BLaER1 (cell line): ENCODE measurements around the gene PLCL2.

Experiments
- H3K27ac ChIP-seq: shearing (Covaris generic); formaldehyde crosslinking; 2 replicates; pipeline ENCODE4 v1.8.1; 2022
- H3K27me3 ChIP-seq: shearing (Covaris generic); formaldehyde crosslinking; 2 replicates; pipeline ENCODE4 v1.8.1; 2022
- H3K36me3 ChIP-seq: shearing (Covaris generic); formaldehyde crosslinking; 2 replicates; pipeline ENCODE4 v1.8.1; 2022
- H3K4me1 ChIP-seq: shearing (Covaris generic); formaldehyde crosslinking; 2 replicates; pipeline ENCODE4 v1.8.1; 2022
- H3K4me2 ChIP-seq: shearing (Covaris generic); formaldehyde crosslinking; 2 replicates; pipeline ENCODE4 v1.8.1; 2022
- H3K4me3 ChIP-seq: shearing (Covaris generic); formaldehyde crosslinking; 2 replicates; pipeline ENCODE4 v1.8.1; 2022
- H3K9ac ChIP-seq: shearing (Covaris generic); formaldehyde crosslinking; 2 replicates; pipeline ENCODE4 v1.8.1; 2022
- H3K9me3 ChIP-seq: shearing (Covaris generic); formaldehyde crosslinking; 2 replicates; pipeline ENCODE4 v1.8.1; 2022
- H4K20me1 ChIP-seq: shearing (Covaris generic); formaldehyde crosslinking; 2 replicates; pipeline ENCODE4 v1.8.1; 2022
- Cebpa-rat ChIP-seq: shearing (Covaris generic); IDR thresholded peaks from 2 replicates; pipeline ENCODE4 v1.8.1; 2022

The PLCL2 gene

DNA sequence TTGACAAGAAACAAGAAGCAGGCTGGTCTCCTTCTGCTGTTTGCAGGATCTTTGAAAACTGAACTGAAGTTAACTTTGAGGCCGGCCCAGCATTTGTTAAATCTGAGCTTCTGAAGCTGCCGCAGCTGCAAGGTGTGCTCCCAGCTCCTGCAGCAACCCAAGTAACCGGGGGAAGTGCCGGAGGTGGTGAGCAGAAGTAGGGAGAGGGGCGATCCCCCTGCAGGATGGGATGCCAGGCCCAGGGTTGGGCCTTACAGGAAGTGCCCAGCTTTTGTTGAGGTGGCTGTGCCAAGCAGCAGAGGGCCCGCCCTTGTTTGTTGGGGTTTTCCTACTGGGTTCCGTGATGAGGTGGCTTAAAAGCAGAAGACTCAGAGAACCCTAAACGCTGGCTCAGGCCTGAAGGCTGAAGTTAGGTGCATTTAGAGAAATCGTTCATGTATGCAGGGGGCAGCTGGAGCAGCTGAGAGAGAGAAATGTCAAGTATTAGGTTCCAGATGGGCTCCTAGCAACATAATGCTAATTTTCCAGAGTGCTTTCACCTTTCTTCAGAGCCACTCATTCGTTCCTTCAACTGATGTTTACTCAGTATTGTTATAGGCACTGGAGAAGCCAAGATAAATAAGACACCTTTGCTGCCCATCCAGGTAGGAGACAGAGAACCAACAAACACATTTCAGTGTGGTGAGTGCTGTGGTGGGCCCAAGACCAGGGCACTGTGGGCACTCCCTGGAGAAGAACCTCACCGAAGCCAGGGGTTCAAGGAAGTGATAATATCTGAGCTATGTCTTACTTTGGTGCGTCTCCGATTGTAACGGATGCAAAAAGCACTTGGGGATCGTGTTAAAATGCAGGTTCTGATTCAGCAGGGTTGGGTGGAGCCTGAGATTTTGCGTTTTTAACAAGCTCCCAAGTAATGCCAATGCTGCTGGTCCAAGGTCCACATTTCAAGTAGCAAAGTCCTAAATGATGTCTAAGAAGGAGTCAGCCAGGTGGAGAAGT, 42.2 kb upstream of the PLCL2 start:
- Histone ChIP-seq H3K36me3 (no peaks in the 10 kb centered on the region), H3K9me3 (no peaks in the 10 kb centered on the region), H3K9ac (peak overlapping the region; percentile 43), H3K4me1 (peaks cover 44% of the 10 kb centered on the region), H4K20me1 (no peaks in the 10 kb centered on the region), H3K4me2 (peak overlapping the region; percentile 68), H3K27ac (peak overlapping the region; percentile 54), H3K4me3 (no peak overlapping the region), H3K27me3 (no peaks in the 10 kb centered on the region)
- no peak for TF ChIP-seq Cebpa-rat

DNA sequence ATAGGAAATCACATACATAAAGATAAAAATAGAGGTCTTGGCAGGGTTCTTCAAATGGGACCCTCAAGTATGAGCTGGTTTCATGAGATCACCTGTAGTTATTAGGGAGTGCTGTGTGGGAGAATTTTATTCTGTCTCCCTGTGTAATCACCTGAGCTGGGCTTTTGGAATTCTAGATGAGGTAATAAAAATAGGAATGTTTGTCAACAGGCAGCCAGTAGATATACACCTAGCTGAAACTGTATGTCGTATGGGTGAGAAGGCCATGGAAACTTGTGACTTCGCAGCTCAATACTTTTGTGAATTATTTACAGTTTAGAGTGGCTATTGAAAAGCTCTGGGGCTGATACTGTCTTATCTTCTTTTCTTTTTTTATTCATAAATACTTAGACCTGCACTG, 40.5 kb upstream of the PLCL2 start:
- no peak overlapping the region for H3K4me3 ChIP-seq
- no peaks in the 10 kb centered on the region for H4K20me1 ChIP-seq
- no peak for TF ChIP-seq Cebpa-rat
- H3K27me3 ChIP-seq: no peaks in the 10 kb centered on the region
- no peak overlapping the region for H3K4me2 ChIP-seq
- peaks cover 32% of the 10 kb centered on the region for H3K4me1 ChIP-seq
- no peaks in the 10 kb centered on the region for H3K9me3 ChIP-seq
- H3K36me3 ChIP-seq: no peaks in the 10 kb centered on the region
- H3K27ac ChIP-seq: no peak overlapping the region
- H3K9ac ChIP-seq: no peak overlapping the region

DNA sequence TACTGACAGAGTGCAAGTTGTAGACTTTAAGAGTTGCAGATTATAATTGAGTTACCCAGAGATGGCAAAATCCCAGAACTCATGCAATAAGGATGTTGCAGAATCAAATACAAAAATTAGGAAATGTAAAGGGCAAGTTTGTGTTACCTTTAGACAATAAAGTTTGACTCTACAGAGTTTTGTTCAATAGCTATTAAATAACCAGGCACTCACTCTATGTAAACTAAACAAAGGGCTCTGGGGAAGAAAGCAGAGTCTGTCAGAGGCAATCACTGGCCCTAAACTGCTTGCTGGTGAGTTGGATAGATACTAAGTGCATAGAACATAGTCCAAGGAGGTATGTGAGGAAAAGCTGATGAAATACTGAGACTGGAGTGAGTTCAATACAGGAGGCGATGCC, 40.0 kb upstream of the PLCL2 start:
- no peaks in the 10 kb centered on the region for H3K36me3 ChIP-seq
- H4K20me1 ChIP-seq: no peaks in the 10 kb centered on the region
- H3K4me1 ChIP-seq: peaks cover 38% of the 10 kb centered on the region
- H3K4me2 ChIP-seq: no peak overlapping the region
- TF ChIP-seq Cebpa-rat: no peak
- no peaks in the 10 kb centered on the region for H3K9me3 ChIP-seq
- H3K9ac ChIP-seq: no peak overlapping the region
- no peaks in the 10 kb centered on the region for H3K27me3 ChIP-seq
- no peak overlapping the region for H3K4me3 ChIP-seq
- H3K27ac ChIP-seq: no peak overlapping the region

DNA sequence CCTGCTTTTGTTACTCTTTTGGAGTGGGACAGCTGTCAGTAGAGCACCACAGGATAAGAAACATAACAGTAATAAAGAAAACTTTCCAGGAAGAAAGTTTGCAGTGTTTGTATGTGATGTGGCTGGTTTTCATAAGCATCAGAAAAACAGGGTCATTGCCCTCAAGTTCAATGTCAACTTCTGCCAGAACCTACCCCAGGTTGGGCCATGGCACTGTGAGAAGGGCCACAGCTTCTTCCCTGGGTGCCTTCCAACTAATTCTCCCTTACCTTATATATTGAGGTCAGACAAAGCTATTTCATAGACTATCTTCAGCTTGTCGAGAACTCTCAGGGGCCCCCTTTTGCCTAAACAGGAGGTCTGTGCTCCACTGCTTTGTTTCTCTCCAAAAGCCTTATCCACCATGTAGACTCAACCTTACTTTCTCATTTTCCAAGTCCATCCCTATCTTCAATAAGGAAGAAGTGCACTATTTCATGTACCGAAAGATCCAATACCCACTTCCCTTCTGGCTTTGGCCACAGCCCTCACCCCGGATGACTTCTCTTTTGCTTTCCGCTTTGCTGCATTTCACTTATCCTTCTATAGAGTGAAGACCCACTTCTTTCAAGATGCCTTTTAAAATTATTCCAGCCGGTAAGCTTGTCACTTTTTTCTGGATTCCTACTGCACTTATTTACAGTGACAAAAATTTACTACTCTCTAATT, 38.2 kb upstream of the PLCL2 start:
- Histone ChIP-seq H3K36me3 (no peaks in the 10 kb centered on the region), H3K4me2 (peak overlapping the region; percentile 13; the same call in 1 of the 2 replicates), H3K4me1 (peaks cover 33% of the 10 kb centered on the region), H3K27ac (no peak overlapping the region), H3K9me3 (no peaks in the 10 kb centered on the region), H4K20me1 (no peaks in the 10 kb centered on the region), H3K27me3 (no peaks in the 10 kb centered on the region), H3K4me3 (no peak overlapping the region), H3K9ac (no peak overlapping the region)
- TF ChIP-seq Cebpa-rat: no peak

DNA sequence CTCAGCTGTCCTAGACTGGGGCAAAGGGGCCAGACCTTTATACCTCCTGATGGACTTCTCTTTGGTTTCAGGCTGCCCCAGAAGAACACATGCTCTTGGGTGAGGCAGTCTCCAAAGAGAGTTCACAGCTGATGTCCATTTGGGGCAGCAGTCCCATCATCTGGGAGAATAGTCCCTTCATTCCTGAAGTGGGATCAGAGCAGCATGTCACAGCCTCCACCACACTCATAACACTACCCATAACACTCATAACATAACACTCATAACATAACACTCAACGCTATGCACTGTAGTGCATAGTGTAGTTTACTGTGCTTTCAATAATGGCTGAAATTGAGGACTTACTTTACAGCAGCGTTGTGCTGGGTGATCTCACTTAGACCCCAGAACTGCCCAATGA, 36.7 kb upstream of the PLCL2 start:
- peaks cover 18% of the 10 kb centered on the region for H3K4me1 ChIP-seq
- H3K4me2 ChIP-seq: no peak overlapping the region
- no peaks in the 10 kb centered on the region for H3K27me3 ChIP-seq
- no peak overlapping the region for H3K9ac ChIP-seq
- H3K4me3 ChIP-seq: no peak overlapping the region
- no peak overlapping the region for H3K27ac ChIP-seq
- H4K20me1 ChIP-seq: no peaks in the 10 kb centered on the region
- H3K9me3 ChIP-seq: no peaks in the 10 kb centered on the region
- H3K36me3 ChIP-seq: no peaks in the 10 kb centered on the region
- TF ChIP-seq Cebpa-rat: no peak

DNA sequence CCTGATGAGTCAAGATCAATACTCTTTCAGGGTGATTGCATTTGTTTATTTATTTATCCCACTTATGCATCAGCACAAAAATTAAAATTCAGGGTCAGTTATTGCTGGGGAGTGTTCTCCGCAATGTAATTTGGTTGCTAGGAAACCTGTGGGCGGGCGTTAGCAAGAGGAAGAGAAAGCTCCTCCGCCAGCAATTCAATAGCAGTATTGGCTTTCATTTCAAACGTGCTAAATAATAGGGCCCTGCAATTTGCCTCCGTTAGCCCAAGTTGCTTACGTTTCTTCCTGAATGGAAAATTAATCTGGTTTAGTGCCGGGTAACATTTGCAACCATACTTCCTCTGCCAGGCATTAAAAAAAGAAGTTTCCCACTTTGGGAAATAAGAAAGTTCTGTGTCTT, 35.5 kb upstream of the PLCL2 start:
- peak overlapping the region; percentile 49 for H3K4me2 ChIP-seq
- no peaks in the 10 kb centered on the region for H3K27me3 ChIP-seq
- no peaks in the 10 kb centered on the region for H3K36me3 ChIP-seq
- no peak overlapping the region for H3K9ac ChIP-seq
- H3K4me3 ChIP-seq: no peak overlapping the region
- no peak for TF ChIP-seq Cebpa-rat
- no peaks in the 10 kb centered on the region for H3K9me3 ChIP-seq
- H3K27ac ChIP-seq: no peak overlapping the region
- no peaks in the 10 kb centered on the region for H4K20me1 ChIP-seq
- peaks cover 17% of the 10 kb centered on the region for H3K4me1 ChIP-seq

DNA sequence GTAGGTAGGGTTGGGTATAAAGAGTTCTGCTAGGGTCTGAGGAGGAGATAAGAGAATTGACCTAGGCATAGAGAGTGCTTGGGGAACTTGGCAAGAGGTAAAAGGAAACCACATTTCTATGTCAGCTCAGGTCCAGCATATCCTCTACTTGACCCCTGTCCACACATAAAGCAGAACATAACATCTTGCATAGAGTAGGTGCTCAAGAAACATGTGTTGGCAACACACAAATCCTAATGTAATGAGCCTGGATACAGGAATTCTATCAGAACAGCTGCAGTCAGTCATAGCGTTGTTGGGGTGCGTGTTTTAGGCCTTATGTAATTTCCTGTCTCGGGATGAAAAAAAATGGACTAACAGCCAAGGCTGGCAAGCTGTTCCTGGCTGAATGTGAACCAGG, 35.0 kb upstream of the PLCL2 start:
- Histone ChIP-seq H3K36me3 (no peaks in the 10 kb centered on the region), H3K9ac (no peak overlapping the region), H3K4me2 (peak overlapping the region; percentile 49), H3K4me3 (no peak overlapping the region), H3K27ac (no peak overlapping the region), H3K27me3 (no peaks in the 10 kb centered on the region), H3K9me3 (no peaks in the 10 kb centered on the region), H3K4me1 (peaks cover 17% of the 10 kb centered on the region), H4K20me1 (no peaks in the 10 kb centered on the region)
- TF ChIP-seq Cebpa-rat: no peak

DNA sequence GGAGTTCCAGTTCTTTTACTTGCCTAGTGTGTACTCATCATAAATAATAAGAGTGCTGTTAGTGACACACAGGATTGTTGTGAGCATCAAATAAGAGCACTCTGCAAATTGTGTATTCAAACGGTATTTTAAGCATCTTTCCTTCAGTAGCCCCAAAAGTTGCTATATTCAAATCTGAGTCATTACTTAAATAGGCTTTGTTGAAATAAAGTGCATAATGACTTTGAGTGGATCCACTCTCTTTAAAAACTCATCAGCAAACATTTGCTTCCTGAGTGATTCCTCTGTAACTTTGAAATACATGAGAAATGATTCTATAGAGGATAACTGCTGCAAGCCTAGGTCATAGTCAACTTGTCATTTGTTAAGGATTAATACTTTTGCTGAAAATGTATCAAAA, 29.3 kb upstream of the PLCL2 start:
- no peaks in the 10 kb centered on the region for H3K36me3 ChIP-seq
- H3K27ac ChIP-seq: no peak overlapping the region
- no peak overlapping the region for H3K4me3 ChIP-seq
- no peaks in the 10 kb centered on the region for H3K9me3 ChIP-seq
- H3K4me1 ChIP-seq: no peaks in the 10 kb centered on the region
- H3K9ac ChIP-seq: no peak overlapping the region
- no peaks in the 10 kb centered on the region for H3K27me3 ChIP-seq
- TF ChIP-seq Cebpa-rat: no peak
- H4K20me1 ChIP-seq: no peaks in the 10 kb centered on the region
- H3K4me2 ChIP-seq: no peak overlapping the region

DNA sequence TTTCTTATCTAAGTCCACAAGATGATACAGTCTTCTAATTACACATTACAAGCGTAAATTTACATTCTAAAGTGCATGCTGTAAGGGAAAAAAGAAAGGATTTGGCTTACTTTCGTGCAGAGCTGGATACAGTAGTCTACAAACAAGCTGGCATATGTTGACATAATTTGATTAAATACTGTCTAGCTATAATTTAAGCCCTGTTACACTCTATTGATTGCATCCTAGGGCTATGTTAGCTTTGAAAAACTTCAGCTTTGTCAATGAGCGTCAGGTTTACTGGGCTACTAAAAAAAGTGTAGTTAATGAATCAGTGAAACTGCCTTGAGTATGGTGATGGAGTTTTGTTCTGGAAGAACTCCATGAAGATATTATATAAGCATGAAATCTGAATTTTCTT, 24.5 kb upstream of the PLCL2 start:
- Histone ChIP-seq H3K4me2 (no peak overlapping the region), H3K27me3 (no peaks in the 10 kb centered on the region), H4K20me1 (no peaks in the 10 kb centered on the region), H3K4me3 (no peak overlapping the region), H3K4me1 (no peaks in the 10 kb centered on the region), H3K27ac (no peak overlapping the region), H3K9ac (no peak overlapping the region), H3K9me3 (no peaks in the 10 kb centered on the region), H3K36me3 (no peaks in the 10 kb centered on the region)
- TF ChIP-seq Cebpa-rat: no peak

DNA sequence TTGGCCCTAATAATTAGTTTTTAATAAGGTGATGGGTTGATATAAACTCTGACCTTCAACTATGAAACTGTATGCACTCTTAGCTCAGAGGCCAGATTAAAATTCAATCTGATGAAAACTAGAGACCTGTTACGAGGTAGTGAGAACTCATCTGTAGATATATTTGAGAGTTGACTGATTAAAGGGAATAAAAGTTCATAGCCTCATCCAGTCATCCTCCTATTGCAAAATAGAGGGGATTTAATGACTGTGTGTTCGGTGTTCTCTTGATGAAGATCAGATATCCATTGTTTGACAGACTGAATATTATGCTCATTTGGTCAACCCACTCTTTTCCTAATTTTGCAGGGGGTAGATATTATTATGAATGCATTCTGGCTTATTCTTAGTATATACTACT, 23.3 kb upstream of the PLCL2 start:
- no peaks in the 10 kb centered on the region for H3K36me3 ChIP-seq
- no peak overlapping the region for H3K9ac ChIP-seq
- H3K27me3 ChIP-seq: no peaks in the 10 kb centered on the region
- peaks cover 2% of the 10 kb centered on the region for H3K4me1 ChIP-seq
- no peak overlapping the region for H3K4me3 ChIP-seq
- H3K4me2 ChIP-seq: no peak overlapping the region
- no peaks in the 10 kb centered on the region for H4K20me1 ChIP-seq
- no peaks in the 10 kb centered on the region for H3K9me3 ChIP-seq
- TF ChIP-seq Cebpa-rat: no peak
- H3K27ac ChIP-seq: no peak overlapping the region
